ENCODE data around the gene DTL.
"Not testable (repeated sequence)": the region's sequence is repeated elsewhere in the genome, so short reads cannot be mapped to it uniquely, and the experiment has no call there.

Gene DTL

DNA sequence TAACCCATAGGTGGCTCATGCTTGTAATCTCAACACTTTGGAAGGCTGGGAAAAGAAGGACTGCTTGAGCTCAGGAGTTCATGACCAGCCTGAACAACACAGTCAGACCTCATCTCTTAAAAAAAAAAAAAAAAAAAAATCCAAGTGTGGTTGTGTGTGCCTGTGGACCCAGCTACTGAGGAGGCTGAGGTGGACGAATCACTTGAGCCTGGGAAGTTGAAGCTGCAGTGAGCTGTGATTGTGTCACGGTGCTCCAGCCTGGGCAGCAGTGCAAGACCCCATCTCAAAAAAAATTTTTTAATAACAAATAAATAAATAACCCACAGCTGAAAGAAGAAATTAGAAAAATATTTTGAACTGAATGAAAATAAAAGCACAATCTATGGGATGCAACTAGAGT is 14.0 kb upstream of the DTL start:
- Mint-ChIP-seq H3K36me3 (ENCODE audit: low read depth) (peaks cover 67% of the 10 kb centered on the region), H3K27ac (no peak overlapping the region), H3K9me3 (peaks cover 9% of the 10 kb centered on the region), H3K27me3 (no peaks in the 10 kb centered on the region), H3K4me1 (ENCODE audit: low read depth) (peaks cover 9% of the 10 kb centered on the region), H3K4me3 (no peak overlapping the region)
- no peak for DNase-seq

DNA sequence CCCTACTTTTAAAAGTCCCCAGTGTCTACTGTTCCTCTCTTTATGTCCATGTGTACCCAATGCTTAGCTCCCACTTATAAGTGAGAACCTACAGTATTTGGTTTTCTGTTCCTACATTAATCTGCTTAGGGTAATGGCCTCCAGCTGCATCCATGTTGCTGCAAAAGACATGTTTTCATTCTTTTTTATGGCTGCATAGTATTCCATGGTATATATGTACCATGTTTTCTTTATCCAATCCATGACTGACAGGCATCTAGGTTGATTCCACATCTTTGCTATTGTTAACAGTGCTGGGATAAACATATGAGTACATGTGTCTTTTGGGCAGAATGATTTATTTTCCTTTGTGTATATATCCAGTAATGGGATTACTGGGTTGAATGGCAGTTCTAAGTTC is 12.6 kb upstream of the DTL start:
- not testable (repeated sequence) for DNase-seq, H3K4me3 Mint-ChIP-seq, H3K9me3 Mint-ChIP-seq, H3K27ac Mint-ChIP-seq, H3K27me3 Mint-ChIP-seq
- Mint-ChIP-seq H3K36me3 (ENCODE audit: low read depth) (peaks cover 68% of the 10 kb centered on the region), H3K4me1 (ENCODE audit: low read depth) (peaks cover 14% of the 10 kb centered on the region)

DNA sequence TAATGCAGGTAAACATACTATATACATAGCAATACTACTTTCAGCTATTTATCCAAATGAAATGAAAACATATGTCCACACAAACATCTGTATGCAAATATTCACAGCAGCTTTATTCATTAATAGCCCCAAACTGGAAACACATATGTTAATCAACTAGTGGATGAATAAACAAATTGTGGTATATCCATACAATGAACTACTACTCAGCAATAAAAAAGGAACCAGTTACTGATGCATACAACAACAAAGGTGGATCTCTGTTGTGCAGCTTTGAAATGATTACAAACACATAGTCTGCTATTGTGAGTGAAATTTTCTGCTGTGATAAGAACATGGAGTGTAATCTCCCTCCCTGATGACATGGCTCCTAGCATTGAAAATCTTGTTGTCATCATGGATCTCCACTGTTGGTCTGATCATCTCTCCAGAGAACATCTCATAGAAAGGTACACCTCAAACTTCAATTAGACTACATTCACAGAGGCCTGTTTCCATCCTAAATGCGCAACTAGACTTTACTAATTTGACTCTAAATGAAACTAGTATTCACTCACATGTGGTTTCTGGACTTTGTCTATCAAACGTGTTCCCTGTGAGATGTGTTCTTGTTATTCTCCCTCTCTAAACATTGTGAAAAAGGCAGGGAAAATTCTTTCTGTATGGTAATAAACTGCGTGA is 10.9 kb upstream of the DTL start:
- Mint-ChIP-seq H3K4me1 (ENCODE audit: low read depth) (peaks cover 23% of the 10 kb centered on the region), H3K4me3 (no peak overlapping the region)

DNA sequence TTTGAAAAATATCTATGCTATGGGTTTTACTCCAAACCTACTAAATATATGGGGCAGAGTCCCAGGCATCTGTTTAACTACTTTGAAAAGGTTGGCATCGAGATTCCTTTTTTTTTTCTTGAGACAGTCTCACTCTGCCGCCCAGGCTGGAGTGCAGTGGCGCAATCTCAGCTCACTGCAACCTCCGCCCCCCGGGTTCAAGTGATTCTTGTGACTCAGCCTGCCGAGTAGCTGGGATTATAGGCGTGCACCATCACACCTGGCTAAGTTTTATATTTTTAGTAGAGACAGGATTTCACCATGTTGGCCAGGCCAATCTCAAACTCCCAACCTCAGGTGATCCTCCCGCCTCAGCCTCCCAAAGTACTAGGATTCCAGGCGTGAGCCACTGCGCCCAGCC is 7.8 kb upstream of the DTL start:
- not testable (repeated sequence) for H3K4me3 Mint-ChIP-seq, H3K27ac Mint-ChIP-seq, H3K27me3 Mint-ChIP-seq, DNase-seq, H3K9me3 Mint-ChIP-seq
- H3K4me1 Mint-ChIP-seq (ENCODE audit: low read depth): peaks cover 50% of the 10 kb centered on the region
- H3K36me3 Mint-ChIP-seq (ENCODE audit: low read depth): peaks cover 69% of the 10 kb centered on the region

More for the DNA sequence above, 10.9 kb upstream of the DTL start:
- DNase-seq: no peak
- Mint-ChIP-seq H3K27me3 (no peaks in the 10 kb centered on the region), H3K27ac (no peak overlapping the region), H3K36me3 (ENCODE audit: low read depth) (peaks cover 67% of the 10 kb centered on the region), H3K9me3 (peaks cover 9% of the 10 kb centered on the region)

DNA sequence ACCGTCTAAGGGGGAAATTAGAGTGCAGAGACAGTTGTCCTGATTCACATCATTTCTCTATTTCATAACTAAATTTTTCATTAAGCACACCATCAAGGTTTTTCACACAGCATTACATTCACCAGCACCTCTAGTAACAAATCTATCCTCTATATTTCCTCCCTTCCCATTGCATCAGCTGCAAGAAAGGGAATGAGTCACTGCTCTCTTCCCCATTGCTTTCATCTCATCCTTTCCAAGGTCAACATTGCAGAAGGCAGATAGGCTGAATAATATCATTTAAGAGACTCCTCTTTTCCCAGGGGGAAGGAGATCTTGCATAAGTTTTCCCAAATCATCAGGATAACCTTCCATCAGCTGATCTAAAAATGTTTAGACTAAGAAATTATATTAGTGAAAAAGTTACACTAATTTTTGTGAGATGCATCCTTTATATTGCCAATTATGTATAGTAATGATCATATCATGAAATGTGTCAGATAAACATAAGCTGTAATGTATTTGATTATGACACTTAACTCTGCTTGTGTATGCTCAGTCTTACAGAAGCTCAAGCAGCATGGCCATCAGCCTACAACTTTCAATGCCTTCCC is 4.5 kb upstream of the DTL start:
- DNase-seq: no peak

DNA sequence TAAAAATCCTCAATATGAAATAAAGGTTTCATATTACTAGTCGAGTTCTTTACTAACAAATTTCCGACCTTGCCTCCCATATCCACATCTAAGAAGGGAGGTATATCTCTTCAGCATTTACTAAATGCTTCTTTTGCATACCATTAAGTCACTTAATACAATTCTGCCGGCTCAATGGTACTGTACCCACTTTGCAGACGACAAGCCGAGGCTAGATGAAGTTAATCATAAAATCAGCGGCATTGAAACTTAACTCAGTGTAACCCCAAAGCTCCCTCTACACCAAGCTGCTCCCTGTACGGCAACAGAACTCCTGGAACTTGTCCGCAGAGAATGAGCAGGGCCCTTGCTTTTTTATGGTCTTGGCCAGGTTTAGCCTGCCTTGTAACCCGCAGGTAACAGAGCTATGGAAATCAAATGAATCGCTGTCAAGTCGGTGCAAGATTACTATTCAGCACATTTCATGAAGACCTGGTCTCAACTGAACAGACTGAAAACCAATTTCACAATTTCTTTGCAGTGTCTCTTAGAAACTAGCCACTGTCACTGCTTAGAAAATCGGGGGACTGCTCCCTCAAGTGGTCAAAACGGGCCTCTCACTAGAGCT is 929 bp upstream of the DTL start:
- H3K36me3 Mint-ChIP-seq (ENCODE audit: low read depth): peaks cover 76% of the 10 kb centered on the region
- no peaks in the 10 kb centered on the region for H3K9me3 Mint-ChIP-seq
- H3K27me3 Mint-ChIP-seq: peaks cover 2% of the 10 kb centered on the region
- peaks cover 64% of the 10 kb centered on the region for H3K4me1 Mint-ChIP-seq (ENCODE audit: low read depth)
- no peak for DNase-seq
- H3K27ac Mint-ChIP-seq: peak overlapping the region; percentile 100
- peak overlapping the region; percentile 98 for H3K4me3 Mint-ChIP-seq

More for the DNA sequence above, 4.5 kb upstream of the DTL start:
- no peaks in the 10 kb centered on the region for H3K27me3 Mint-ChIP-seq
- no peaks in the 10 kb centered on the region for H3K9me3 Mint-ChIP-seq
- peaks cover 63% of the 10 kb centered on the region for H3K36me3 Mint-ChIP-seq (ENCODE audit: low read depth)
- peak overlapping the region; percentile 89 for H3K27ac Mint-ChIP-seq
- H3K4me1 Mint-ChIP-seq (ENCODE audit: low read depth): peaks cover 59% of the 10 kb centered on the region
- H3K4me3 Mint-ChIP-seq: peak overlapping the region; percentile 8

DNA sequence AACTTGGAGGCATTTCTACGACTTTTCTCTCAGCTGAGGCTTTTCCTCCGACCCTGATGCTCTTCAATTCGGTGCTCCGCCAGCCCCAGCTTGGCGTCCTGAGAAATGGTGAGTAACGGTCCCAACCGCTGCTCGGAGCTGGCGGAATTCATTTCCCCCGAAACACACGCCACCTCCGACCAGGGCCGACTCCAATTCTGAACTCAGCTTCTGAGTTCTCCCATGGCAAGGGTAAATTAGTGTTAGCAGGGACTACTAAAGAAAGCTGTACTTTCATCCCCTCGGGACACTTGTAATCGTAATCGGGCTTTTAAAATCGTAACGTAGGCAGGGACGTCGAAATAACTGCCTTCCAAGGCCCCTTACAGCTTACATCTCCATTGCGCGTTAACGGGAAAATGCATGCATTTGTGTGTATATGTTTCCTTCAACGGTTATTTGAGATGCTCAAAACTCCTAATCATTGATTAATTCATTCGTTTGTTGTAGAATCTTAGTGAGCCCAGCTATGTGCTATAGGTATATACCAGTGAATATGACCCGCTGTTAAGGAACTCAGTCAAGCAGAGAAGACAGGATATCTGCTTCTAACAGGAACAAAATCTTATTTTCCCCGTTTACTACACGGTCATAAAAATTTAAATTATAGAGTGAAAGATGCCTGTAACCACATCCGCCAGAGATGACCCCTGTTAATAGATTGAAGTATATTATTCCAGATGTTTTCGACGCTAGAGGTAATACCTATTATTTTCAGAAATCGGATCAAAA is 472 bp downstream of the DTL start:
- H3K36me3 Mint-ChIP-seq (ENCODE audit: low read depth): peaks cover 79% of the 10 kb centered on the region
- DNase-seq: no peak
- peak overlapping the region; percentile 100 for H3K27ac Mint-ChIP-seq
- H3K9me3 Mint-ChIP-seq: no peaks in the 10 kb centered on the region
- H3K27me3 Mint-ChIP-seq: peaks cover 2% of the 10 kb centered on the region
- peak overlapping the region; percentile 98 for H3K4me3 Mint-ChIP-seq
- H3K4me1 Mint-ChIP-seq (ENCODE audit: low read depth): peaks cover 63% of the 10 kb centered on the region

DNA sequence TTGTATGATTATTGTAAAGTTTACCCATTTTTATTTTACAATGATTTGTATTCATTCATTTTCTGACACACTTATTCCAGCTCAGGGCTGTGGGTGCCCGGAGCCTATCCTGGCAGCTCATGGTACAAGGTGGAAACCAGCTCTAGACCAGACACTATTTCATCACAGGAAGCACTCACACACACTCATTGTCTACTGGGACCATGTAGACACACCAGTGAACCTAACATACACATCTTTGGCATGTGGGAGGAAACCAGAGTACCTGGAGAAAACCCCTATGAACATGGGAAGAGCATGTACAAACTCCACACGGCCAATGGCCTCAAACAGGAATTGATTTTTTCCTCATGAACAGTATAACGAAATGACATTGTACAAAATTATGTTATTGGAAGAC is 2.4 kb downstream of the DTL start:
- Mint-ChIP-seq H3K9me3 (no peaks in the 10 kb centered on the region), H3K27me3 (peaks cover 2% of the 10 kb centered on the region), H3K36me3 (ENCODE audit: low read depth) (peaks cover 85% of the 10 kb centered on the region), H3K4me3 (peak overlapping the region; percentile 98), H3K4me1 (ENCODE audit: low read depth) (peaks cover 50% of the 10 kb centered on the region), H3K27ac (no peak overlapping the region)
- no peak for DNase-seq

DNA sequence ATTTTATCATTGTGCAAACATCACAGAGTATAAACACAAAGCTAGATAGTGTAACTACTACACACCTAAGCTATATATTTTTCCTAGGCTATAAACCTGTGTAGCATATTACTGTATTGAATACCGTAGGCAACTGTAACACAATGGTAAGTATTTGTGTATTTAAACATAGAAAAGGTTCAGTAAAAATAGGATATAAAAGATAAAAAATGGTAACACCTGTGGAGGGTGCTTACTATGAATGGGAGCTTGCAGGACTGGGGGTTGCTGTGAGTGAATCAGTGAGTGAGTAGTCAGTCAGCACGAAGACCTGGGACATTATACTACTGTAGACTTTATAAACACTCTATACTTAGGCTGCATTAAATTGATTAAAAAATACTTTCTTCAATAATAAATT is 4.1 kb downstream of the DTL start:
- Mint-ChIP-seq H3K9me3 (no peaks in the 10 kb centered on the region), H3K27me3 (peaks cover 2% of the 10 kb centered on the region), H3K36me3 (ENCODE audit: low read depth) (peaks cover 91% of the 10 kb centered on the region), H3K27ac (no peak overlapping the region), H3K4me3 (no peak overlapping the region), H3K4me1 (ENCODE audit: low read depth) (peaks cover 39% of the 10 kb centered on the region)
- no peak for DNase-seq

DNA sequence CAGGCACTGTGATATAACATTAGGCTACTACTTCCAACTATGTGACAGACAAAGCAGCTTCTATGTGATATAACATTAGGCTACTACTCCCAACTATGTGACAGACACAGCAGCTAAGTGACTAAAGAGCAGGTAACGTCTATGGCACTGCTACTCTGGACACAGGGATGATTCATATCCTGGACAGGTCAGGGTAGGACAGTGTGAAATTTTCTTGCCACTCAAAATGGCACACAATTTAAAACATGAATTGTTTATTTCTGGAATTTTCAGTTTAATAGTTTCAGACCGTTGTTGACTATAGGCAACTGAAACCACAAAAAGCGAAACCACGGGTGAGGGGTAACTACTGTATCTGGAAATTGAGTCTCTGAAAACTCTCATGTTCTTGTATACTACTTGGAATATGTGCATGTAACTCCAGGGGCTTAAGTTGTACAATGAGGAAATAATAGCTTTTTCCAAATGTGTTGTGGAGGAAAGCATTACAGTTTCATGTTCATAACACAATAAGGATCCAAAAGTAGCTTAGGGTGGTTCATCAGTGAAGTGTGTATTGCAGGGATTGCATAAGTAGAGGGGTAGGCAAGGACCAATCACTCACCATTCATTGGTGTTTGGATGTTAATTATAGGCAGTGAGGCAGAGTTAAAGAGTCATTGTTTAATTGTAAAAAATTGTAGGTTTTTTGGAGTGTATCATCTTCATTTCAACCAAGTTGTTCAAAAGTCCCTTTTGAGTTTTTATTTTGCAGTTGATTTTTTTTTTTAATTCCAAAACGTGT is 5.3 kb downstream of the DTL start:
- peaks cover 37% of the 10 kb centered on the region for H3K4me1 Mint-ChIP-seq (ENCODE audit: low read depth)
- DNase-seq: no peak

DNA sequence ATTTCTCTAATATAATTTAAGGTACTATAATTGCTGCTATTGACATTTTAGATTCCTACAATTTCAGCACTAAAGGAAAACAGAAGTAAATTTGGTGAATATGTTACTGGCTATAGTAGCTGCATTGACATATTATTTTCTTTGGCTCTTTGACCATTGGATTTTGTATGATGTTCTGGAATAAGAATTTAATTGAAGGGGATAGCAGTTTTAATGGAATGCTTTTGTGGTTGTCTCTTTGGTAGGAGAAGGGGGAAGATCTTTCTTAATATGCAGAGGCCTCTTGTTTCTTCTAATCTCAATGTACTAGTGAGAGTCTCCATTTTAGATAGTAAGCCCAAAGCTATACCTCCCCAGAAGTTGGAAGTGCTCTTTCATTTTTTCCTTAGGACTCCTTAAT is 6.9 kb downstream of the DTL start:
- Mint-ChIP-seq H3K4me1 (ENCODE audit: low read depth) (peaks cover 32% of the 10 kb centered on the region), H3K9me3 (no peaks in the 10 kb centered on the region), H3K4me3 (no peak overlapping the region), H3K27me3 (peaks cover 2% of the 10 kb centered on the region), H3K27ac (no peak overlapping the region), H3K36me3 (ENCODE audit: low read depth) (peaks cover 93% of the 10 kb centered on the region)
- no peak for DNase-seq

More for the DNA sequence above, 5.3 kb downstream of the DTL start:
- H3K36me3 Mint-ChIP-seq (ENCODE audit: low read depth): peaks cover 93% of the 10 kb centered on the region
- H3K9me3 Mint-ChIP-seq: no peaks in the 10 kb centered on the region
- H3K4me3 Mint-ChIP-seq: peak overlapping the region; percentile 7
- peaks cover 2% of the 10 kb centered on the region for H3K27me3 Mint-ChIP-seq
- H3K27ac Mint-ChIP-seq: no peak overlapping the region

DNA sequence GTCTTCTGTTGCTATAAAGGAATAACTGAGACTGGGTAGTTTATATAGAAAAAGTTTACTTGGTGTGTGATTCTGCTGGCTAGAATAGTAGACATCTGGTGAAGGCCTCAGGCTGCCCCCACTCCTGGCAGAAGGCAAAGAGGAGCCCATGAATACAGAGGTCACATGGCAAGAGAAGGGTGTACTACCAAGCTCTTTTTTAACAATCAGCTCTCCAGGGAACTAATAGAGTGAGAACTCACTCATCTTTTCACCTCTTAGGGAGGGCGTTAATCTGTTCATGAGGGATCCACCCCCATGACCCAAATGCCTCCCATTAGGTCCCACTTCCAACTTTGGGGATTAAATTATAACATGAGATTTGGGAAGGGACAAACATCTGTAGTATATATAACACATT is 9.3 kb downstream of the DTL start:
- Mint-ChIP-seq H3K9me3 (no peaks in the 10 kb centered on the region), H3K27me3 (no peaks in the 10 kb centered on the region), H3K4me1 (ENCODE audit: low read depth) (peaks cover 15% of the 10 kb centered on the region), H3K4me3 (no peak overlapping the region), H3K27ac (no peak overlapping the region), H3K36me3 (ENCODE audit: low read depth) (peaks cover 96% of the 10 kb centered on the region)
- no peak for DNase-seq

DNA sequence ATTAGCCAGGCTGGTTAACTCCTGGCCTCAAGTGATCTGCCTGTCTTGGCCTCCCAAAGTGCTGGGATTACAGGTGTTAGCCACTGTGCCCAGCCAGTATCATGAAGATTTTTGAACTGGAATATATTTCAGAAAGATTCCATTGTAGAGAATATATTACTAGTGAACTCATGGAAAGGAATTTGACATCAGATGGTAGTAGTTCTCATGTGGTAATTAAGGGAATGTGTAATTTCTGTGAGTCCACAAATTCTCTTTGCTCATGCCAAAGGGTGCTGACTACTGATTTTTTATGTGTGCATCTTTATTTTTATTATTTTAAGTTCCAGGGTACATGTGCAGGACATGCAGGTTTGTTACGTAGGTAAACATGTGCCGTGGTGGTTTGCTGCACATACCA is 10.4 kb downstream of the DTL start:
- H3K4me1 Mint-ChIP-seq (ENCODE audit: low read depth): peaks cover 6% of the 10 kb centered on the region
- no peak overlapping the region for H3K4me3 Mint-ChIP-seq
- no peaks in the 10 kb centered on the region for H3K9me3 Mint-ChIP-seq
- no peak for DNase-seq
- H3K27me3 Mint-ChIP-seq: no peaks in the 10 kb centered on the region
- H3K27ac Mint-ChIP-seq: no peak overlapping the region
- H3K36me3 Mint-ChIP-seq (ENCODE audit: low read depth): peaks cover 98% of the 10 kb centered on the region

DNA sequence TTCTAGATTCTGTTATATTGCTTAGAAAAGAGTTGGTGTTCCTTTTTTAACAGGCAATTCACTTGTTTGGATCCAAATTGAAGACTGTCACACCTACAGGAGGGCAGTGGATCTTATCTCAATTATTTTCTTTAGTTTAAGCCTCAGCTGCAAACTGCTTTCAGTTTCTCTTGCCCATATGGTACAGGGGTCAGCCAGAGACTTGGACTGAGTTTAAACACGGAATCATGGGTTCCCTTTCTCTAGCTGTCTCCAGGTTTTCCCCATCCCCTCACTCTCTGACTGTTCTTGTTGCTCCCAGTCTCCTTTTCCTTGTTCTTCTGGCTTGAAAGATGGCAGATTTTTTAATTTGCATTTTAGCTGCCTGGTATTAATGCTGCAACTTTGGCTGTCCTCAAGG is 18.4 kb downstream of the DTL start:
- peaks cover 95% of the 10 kb centered on the region for H3K36me3 Mint-ChIP-seq (ENCODE audit: low read depth)
- no peak for DNase-seq
- H3K4me3 Mint-ChIP-seq: no peak overlapping the region
- no peak overlapping the region for H3K27ac Mint-ChIP-seq
- H3K4me1 Mint-ChIP-seq (ENCODE audit: low read depth): no peaks in the 10 kb centered on the region
- H3K27me3 Mint-ChIP-seq: no peaks in the 10 kb centered on the region
- peaks cover 22% of the 10 kb centered on the region for H3K9me3 Mint-ChIP-seq

All from activated T-cell treated with anti-CD3 and anti-CD28 coated beads, Interleukin-2, amount 50 U/mL, for 24 hours (primary cell).